Stimulated activated CD4-positive, alpha-beta T cell treated with anti-CD3 and anti-CD28 coated beads, Interleukin-15, amount 100 ng/mL, for 24 hours (primary cell): ENCODE data around the gene GNG7.
"Not testable (repeated sequence)": the region's sequence is repeated elsewhere in the genome, so short reads cannot be mapped to it uniquely, and the experiment has no call there.

Experiments used
- DNase-seq: peaks from one replicate; pipeline ENCODE4 v3.0.0-alpha.2; 2020

The GNG7 gene

GRCh38 chr19:2726160-2726855 is 23.8 kb upstream of the GNG7 start:
- no peak for DNase-seq

DNA sequence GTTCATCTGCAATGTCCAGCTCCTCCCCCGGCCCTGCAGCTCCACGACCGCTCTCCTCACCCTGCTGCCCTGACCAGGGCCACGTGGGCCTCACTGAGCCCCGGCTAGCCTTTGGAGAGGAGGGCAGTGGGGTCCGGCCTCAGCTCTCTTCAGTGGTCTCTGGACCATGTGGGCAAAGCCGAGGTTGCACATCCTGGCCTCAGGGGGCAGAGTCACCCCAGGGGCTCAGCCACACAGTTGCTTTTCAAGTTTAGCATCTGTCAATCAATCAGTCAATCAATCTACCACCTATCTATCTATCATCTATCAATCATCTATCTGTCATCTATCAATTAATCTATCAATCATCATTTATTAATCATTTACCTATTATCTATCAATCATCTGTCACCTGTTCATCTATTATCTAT is 21.7 kb upstream of the GNG7 start:
- no peak for DNase-seq

- no peak for DNase-seq
These were observed 21.3 kb upstream of the GNG7 start for GRCh38 chr19:2723747-2724146.

DNA sequence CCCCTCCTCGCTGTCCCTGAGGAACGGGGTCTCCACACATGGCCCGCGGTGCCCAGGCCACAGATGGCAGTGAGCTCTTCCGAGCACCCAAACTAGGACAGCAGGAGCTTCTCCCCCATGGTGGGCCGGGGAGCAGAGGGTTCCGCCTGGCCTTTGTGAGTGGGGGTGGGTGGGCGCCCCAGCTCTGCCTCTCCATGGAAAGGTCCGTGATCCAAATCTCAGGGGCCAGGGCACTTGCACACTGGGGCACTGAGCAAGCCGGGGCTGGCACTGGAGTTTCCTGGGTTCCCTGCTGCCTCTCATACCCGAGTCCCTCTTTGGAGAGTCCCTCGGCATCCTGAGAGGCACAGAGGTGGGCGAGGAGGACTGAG is 20.8 kb upstream of the GNG7 start:
- DNase-seq = no peak

DNA sequence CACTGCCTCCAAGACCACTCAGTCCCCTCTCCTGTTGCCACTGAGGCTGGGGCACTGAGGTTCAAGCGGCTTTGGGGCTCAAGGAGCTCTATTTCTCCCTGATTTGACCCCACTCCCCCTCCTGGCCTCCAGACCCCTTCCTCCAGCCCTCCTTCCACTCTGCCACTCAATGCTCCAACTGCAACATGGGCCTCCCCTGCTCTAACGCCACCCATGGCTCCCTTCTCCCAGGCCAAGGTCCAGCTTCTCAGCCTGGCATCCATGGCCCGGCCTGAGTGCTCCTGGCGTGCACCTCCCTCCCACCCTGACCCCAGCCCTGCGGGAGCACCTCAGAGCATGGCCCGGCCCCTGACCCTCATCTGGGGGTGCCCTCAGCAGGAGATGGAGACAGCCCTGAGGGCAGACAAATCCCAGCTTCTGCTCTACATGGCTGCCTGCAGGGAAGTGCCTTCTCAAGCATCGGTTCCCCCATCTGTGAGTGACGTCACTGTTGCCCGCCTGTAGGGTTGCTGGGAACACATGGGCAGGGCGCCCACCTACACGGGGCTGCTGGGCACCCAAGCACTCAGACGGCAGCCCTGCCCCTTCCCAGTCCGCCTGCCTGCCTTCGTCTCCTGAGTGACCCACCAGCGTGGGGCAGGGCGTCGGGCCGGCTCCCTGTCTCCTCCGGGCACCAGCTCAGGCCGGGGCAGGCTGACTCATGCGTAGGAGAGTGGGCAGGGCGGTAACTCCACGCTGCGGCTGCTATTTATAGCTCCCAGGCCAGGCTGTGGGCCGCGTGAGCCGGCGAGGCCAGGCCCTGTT is 20.2 kb upstream of the GNG7 start:
- DNase-seq = no peak

GRCh38 chr19:2721570-2722540 is 19.4 kb upstream of the GNG7 start:
- DNase-seq = no peak

GRCh38 chr19:2720777-2721569 is 18.5 kb upstream of the GNG7 start, which contains the start of gene DIRAS1:
TSS of gene DIRAS1 (minus strand) at chr19:2721372. CDS start at chr19:2717806, 3,566 bp downstream.
- no peak for DNase-seq

GRCh38 chr19:2719920-2720776 is 17.7 kb upstream of the GNG7 start:
- no peak for DNase-seq

GRCh38 chr19:2719232-2719735 is 16.8 kb upstream of the GNG7 start:
- no peak for DNase-seq

DNA sequence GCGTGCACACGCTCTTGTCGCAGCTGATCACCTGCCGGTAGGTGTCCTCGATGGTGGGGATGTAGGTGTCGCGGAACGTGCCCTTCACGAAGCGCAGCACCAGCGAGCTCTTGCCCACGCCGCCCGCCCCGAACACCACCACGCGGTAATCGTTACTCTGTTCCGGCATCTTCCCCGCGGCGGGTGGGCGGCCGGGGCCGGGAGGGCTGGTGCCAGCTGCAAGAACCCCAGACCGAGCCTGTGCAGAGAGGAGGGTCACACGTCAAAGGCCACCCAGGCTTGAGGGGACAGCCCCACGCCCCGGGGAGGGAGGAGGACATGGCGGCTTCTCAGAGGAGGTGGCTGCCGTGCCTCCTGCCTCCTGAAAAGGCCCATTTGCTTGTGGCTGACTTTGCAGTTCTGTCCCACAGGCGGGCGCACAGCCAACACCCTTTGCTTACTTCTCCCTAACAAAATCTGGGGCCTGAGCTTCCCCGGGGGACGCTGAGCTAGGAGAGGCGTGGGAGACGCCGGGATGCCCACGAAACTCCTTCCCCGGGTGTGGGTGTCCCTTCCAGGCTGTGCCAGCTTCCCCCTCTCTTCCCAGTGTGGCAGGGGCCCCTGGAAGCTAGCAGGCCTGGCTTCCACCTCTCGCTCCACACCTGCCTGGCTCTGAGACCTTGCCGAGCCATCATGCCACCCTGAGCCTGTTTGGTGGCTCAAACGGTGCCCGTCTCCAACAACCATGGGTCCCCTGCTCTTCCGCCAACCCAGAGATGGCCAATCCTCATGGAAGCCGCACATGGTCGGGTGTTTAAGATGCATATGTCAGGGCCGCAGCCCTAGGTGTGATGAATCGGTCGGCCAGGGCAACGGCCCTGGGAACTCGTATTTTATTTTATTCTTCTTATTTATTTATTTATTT is 15.4 kb upstream of the GNG7 start:
- DNase-seq = no peak

DNA sequence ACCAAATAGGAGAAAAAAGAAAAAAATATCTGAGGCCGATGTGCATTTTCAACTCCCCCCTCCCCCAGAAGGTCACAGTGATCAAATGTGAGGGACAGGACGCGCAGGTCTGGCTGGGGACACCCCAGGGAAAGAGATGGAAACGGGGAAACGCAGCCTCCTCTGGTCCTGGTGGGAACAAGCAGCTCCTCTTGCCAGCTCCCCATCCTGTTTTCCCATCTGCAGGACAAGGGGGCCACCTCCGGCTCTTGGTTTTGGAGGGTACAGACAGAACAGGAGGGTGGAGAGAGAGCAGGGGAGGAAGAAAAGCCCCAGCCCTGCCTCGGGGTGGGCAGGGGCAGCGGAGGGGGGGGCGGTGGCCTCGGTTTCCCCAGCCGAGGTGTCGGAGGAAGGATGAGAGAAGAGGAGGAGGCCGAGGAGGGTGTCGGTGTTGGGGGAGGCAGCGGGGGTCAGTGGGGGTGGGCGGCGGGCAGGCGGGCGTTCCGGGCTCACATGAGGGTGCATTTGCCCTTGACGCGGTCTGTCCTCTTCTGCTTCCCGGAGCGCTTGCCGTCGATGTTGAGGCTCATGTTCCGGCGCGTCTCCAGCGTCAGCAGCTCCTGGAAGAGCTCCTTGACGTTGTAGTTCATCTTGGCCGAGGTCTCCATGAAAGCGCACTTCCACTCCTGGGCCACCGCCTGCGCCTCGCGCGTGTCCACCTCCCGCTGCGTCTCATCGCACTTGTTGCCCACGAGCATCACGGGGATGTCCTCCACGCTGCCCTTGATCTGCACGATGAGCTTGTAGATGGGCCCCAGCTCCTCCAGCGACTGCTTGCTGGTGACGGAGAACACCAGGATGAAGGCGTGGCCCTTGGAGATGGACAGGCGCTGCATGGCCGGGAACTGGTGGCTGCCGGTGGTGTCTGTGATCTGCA is 14.5 kb upstream of the GNG7 start:
- no peak for DNase-seq

DNA sequence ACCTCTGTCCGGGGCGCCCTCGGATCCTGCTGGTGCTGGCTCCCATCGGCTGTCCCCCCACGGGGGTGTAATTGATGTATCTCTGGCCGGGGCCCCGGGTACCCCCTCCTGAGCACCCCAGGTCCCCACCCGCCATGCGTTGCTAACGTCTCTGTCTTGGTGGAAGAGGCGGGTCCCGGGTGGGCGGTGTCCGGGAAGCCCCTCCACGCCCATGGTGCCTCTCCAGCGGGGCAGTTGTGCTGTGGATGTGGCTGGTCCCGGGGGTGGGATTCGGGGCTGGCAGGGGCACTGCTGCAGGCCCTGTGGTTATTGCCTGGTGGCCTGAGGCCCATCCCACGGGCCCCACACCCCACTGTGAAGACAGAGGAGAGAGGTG is 13.8 kb upstream of the GNG7 start:
- no peak for DNase-seq

GRCh38 chr19:2715470-2716274 is 13.2 kb upstream of the GNG7 start:
- no peak for DNase-seq

- no peak for DNase-seq
These were observed 12.2 kb upstream of the GNG7 start for GRCh38 chr19:2714531-2715269.

GRCh38 chr19:2714102-2714501 is 11.6 kb upstream of the GNG7 start:
- not testable (repeated sequence) for DNase-seq

DNA sequence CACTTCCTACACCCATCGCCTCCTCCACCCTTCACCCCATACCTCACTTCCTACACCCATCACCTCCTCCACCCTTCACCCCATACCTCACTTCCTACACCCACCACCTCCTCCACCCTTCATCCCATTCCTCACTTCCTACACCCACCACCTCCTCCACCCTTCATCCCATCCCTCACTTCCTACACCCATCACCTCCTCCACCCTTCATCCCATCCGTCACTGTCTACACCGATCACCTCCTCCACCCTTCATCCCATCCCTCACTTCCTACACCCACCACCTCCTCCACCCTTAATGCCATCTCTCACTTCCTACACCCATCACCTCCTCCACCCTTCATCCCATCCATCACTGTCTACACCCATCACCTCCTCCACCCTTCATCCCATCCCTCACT is 10.7 kb upstream of the GNG7 start:
- not testable (repeated sequence) for DNase-seq

- no peak for DNase-seq
These were observed 9.3 kb upstream of the GNG7 start for GRCh38 chr19:2711875-2712205.
